HT-29 (cell line): Measurements from ENCODE around the gene ICOSLG. TPM values are rescaled to one million over a fixed set of nuclear protein-coding genes. Genes with fewer than 3 reads are reported as not detected.
"Not testable (repeated sequence)": the region's sequence is repeated elsewhere in the genome, so short reads cannot be mapped to it uniquely, and the experiment has no call there.

Experiments used
- DNase-seq: peaks from one replicate; pipeline ENCODE4 v3.0.0-alpha.2; 2015; ENCODE audit warnings: low spot score
- small RNA-seq: library from RNA; depleted of rRNA; stranded (forward); fragments of <200 nt; gene quantifications from one replicate; pipeline ENCODE3, GENCODE V24; 2014
- total RNA-seq: library from RNA; depleted of rRNA; stranded (reverse); fragments of >200 nt; shearing (Covaris generic); gene quantifications from 2 replicates; pipeline ENCODE4 v1.2.3, GENCODE V29; 2014; rRNA removed

Gene ICOSLG
- total RNA-seq, 1 experiment from 2014 or later, result 1.7 TPM

DNA sequence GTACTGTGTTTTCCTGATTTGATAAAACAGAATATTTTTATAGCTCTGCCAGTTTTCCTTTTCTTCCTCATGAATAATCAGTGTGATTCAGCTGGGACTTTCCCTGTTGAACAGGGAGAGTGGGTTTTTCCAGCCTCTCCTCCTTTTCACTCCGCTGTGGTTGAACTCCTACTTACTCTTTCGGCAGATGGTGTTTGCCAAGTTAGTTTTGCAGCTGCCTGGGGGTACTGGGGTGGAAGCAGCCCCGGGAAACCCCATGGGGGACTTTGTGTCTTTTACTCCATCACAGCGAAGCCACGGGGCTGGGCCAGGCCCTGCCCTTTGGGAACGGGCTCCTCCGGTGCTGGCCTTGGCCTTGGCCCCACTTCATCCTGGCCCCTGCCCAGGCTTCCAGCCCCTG is 55.9 kb downstream of the ICOSLG start:
- not testable (repeated sequence) for DNase-seq

DNA sequence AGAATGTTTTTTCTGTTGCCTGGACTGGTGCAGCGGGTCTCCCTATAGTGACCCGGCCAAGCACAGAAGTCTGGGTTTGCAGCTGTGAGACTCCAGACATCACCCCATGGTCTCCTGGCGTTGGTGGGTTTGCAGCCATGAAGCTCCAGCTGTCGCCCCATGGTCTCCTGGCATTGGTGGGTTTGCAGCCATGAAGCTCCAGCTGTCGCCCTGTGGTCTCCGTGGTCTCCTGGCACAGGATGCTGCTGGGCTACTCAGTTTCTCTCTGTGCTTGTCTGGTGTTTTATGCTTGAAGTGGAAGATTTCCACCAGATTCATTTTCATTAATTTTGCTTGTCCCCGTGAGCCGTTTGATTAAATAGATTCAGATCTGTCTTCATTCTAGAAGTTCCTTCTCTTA is 58.5 kb downstream of the ICOSLG start:
- DNase-seq, result not testable (repeated sequence)

- DNase-seq, result not testable (repeated sequence)
Observed at GRCh38 chr21:44181506-44181905, 59.2 kb downstream of the ICOSLG start.

GRCh38 chr21:44176127-44176526 is 64.6 kb downstream of the ICOSLG start:
- not testable (repeated sequence) for DNase-seq

DNA sequence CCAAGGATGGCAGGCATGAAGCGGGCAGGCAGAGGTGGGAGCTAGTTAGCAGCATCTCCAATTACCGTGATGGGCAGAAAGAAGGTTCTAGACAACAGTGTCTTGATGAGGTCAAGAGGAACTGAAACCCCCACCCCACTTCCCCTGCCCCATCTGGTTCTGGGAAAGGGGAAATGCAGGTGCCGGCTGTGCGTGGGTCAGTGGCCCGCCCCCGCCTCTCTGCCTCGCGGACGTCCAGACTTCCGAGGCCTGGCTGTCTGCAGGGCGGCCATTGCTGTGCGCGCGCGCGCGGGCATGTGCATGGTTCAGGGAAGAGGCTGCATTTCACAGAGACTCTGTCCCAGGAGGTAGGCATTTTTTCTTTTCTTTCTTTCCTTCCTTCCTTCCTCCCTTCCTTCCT is 65.6 kb downstream of the ICOSLG start:
- not testable (repeated sequence) for DNase-seq

Small RNAs within 50 kb of the gene (small RNA-seq; reads per million reads assigned to genes)
- gene AP001059.3, result not detected

Other genes starting within 250 kb of the ICOSLG start
- gene TRAPPC10, start 228.6 kb downstream of the ICOSLG start, total RNA-seq, result 16.6 and 19.0 TPM in 2 replicates
- 6.7 and 20.5 TPM in 2 replicates for gene PWP2, start 133.5 kb downstream of the ICOSLG start, total RNA-seq
- 3.4 and 3.9 TPM in 2 replicates for gene GATD3, start 107.3 kb downstream of the ICOSLG start, total RNA-seq
- gene DNMT3L, start 21.0 kb upstream of the ICOSLG start, total RNA-seq, result not detected in 2 replicates
- not detected in 2 replicates for gene AIRE, start 44.9 kb upstream of the ICOSLG start, total RNA-seq
- gene PFKL, start 59.1 kb upstream of the ICOSLG start, total RNA-seq, result 142 and 154 TPM in 2 replicates
- gene CFAP410, start 98.4 kb upstream of the ICOSLG start, total RNA-seq, result 21.7 and 21.8 TPM in 2 replicates
- gene TRPM2, start 112.7 kb upstream of the ICOSLG start, total RNA-seq, result 0.60 TPM in 1 of 2 replicates, not detected in the other
- 0.08 and 0.10 TPM in 2 replicates for gene LRRC3, start 214.6 kb upstream of the ICOSLG start, total RNA-seq